ENCODE measurements around the gene RIC1.

DNA sequence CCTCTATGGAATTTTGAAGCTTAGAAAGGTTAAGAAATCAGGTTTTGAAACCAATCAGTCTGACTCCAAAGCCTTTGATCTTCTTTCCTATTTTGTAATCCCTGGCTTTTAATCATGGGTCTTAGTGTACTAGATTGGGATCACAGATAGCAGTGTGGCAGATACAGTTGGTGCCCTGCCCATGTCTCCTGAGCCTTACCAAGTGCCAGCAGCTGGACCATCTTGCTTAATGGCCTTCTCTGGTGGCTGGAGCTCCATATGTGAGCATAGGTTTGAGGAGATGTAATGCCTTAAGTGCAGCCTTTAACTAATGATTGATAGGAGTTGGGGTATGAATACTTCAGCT is 16.7 kb upstream of the RIC1 start:
- no peak for TF ChIP-seq EZH2 (IDR thresholded peaks at IDR 0.05)
- no peak for TF ChIP-seq RAD21 (IDR thresholded peaks at IDR 0.05; ENCODE audit: low read depth)
- TF ChIP-seq POLR2A (IDR thresholded peaks at IDR 0.05; ENCODE audit: borderline replicate concordance, extremely low read depth, insufficient read depth, insufficient read length) = no peak
- TF ChIP-seq SP1 (IDR thresholded peaks at IDR 0.05; ENCODE audit: low read depth) = no peak
- TF ChIP-seq, protein P1, sequence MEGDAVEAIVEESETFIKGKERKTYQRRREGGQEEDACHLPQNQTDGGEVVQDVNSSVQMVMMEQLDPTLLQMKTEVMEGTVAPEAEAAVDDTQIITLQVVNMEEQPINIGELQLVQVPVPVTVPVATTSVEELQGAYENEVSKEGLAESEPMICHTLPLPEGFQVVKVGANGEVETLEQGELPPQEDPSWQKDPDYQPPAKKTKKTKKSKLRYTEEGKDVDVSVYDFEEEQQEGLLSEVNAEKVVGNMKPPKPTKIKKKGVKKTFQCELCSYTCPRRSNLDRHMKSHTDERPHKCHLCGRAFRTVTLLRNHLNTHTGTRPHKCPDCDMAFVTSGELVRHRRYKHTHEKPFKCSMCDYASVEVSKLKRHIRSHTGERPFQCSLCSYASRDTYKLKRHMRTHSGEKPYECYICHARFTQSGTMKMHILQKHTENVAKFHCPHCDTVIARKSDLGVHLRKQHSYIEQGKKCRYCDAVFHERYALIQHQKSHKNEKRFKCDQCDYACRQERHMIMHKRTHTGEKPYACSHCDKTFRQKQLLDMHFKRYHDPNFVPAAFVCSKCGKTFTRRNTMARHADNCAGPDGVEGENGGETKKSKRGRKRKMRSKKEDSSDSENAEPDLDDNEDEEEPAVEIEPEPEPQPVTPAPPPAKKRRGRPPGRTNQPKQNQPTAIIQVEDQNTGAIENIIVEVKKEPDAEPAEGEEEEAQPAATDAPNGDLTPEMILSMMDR (IDR thresholded peaks at IDR 0.05 in 2 of 3, conservative IDR thresholded peaks at IDR 0.05 in 1 of 3; ENCODE audit: borderline replicate concordance in 1 of 3, insufficient read depth in 1 of 3, low read depth in 2 of 3, low read length in 2 of 3) = no peak
- TF ChIP-seq POLR2AphosphoS5 (IDR thresholded peaks at IDR 0.05; ENCODE audit: low read depth, low read length) = no peak
- TF ChIP-seq SRF (IDR thresholded peaks at IDR 0.05; ENCODE audit: low read depth) = no peak
- TF ChIP-seq ELF1 (IDR thresholded peaks at IDR 0.05; ENCODE audit: borderline replicate concordance, low read depth) = no peak

Measured in HCT116 (cell line).